ENCODE data around the gene STMP1.

Gene STMP1

DNA sequence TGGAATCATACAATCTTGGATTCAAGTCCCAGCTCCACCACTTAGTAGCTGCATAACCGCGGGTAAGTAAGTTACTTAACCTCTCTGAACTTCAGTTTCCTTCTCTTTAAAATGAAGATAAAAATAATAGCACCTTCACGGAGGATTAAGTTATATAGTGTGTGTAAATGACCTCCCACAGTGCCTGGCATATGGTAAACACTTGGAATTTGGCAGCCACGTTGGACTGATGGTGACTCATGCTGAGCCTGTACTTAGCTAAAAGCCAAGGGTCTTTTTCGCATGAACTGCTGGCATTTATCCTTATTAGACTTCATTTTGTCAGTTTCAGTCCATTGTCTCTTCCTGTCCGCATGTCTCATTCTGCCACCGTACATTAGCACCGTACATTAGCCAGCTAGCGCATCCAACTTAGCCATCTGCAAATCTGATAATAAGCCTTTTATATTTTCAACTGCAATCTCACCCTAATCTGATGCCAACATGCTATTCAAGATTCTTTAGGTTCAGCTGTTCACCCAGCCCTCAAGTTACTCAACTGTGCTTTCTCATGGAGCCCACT lies 54.4 kb downstream of the STMP1 start:
- Histone ChIP-seq H3K27me3 (no peaks in the 10 kb centered on the region), H3K9me3 (no peaks in the 10 kb centered on the region), H3K4me3 (no peak overlapping the region), H3K27ac (no peak overlapping the region), H3K4me1 (peaks cover 0 to 32% (median 14%) of the 10 kb centered on the region in 4 donors), H3K36me3 (no peaks in the 10 kb centered on the region)
- no peak for DNase-seq
- intact Hi-C loops (cut with DNase I; ENCODE audit: low total_unique reads): loop anchor here (10.0 kb wide), 1 partner anchor 78 kb away; no protein-coding TSS in a partner anchor
- TF ChIP-seq CTCF (IDR thresholded peaks at IDR 0.05): no peak

GRCh38 chr7:135717693-135718092 lies 55.4 kb downstream of the STMP1 start:
- Histone ChIP-seq H3K4me3 (no peak overlapping the region), H3K36me3 (no peaks in the 10 kb centered on the region), H3K4me1 (peaks cover 0 to 31% (median 14%) of the 10 kb centered on the region in 4 donors), H3K27ac (no peak overlapping the region), H3K27me3 (no peaks in the 10 kb centered on the region), H3K9me3 (no peaks in the 10 kb centered on the region)
- no peak for TF ChIP-seq CTCF (IDR thresholded peaks at IDR 0.05)
- no peak for DNase-seq
- intact Hi-C loops (cut with DNase I; ENCODE audit: low total_unique reads): loop anchor here (10.0 kb wide), 1 partner anchor 77 kb away; no protein-coding TSS in a partner anchor

DNA sequence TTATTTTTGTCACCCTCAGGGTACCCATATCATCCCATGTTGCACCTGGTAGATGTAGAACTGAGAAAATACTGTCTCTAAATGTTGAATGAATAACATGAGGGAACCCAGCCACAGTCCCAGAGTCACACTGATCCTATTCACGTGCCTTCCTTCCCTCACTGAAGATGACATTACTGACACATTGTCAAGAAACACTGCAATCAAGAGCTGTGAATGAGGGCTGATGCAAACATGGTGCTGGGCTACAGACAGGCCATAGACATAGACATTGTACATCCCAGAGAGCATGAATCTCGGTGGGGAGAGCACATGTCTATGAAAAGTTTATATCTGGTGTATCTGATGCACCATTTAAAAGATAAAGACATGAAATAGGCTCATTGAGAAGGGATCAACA lies 55.9 kb downstream of the STMP1 start:
- Histone ChIP-seq H3K9me3 (no peaks in the 10 kb centered on the region), H3K4me3 (no peak overlapping the region), H3K27ac (no peak overlapping the region), H3K4me1 (peaks cover 0 to 28% (median 14%) of the 10 kb centered on the region in 4 donors), H3K36me3 (no peaks in the 10 kb centered on the region), H3K27me3 (no peaks in the 10 kb centered on the region)
- intact Hi-C loops (cut with DNase I; ENCODE audit: low total_unique reads): loop anchor here (10.0 kb wide), 1 partner anchor 77 kb away; no protein-coding TSS in a partner anchor
- no peak for TF ChIP-seq CTCF (IDR thresholded peaks at IDR 0.05)
- no peak for DNase-seq

- DNase-seq: no peak
- no peaks in the 10 kb centered on the region for H3K27me3 ChIP-seq
- peaks cover 0 to 24% (median 13%) of the 10 kb centered on the region in 4 donors for H3K4me1 ChIP-seq
- H3K9me3 ChIP-seq: no peaks in the 10 kb centered on the region
- H3K36me3 ChIP-seq: no peaks in the 10 kb centered on the region
- H3K4me3 ChIP-seq: no peak overlapping the region
- TF ChIP-seq CTCF (IDR thresholded peaks at IDR 0.05): no peak
- intact Hi-C loops (cut with DNase I; ENCODE audit: low total_unique reads): loop anchor here (10.0 kb wide), 1 partner anchor 76 kb away; no protein-coding TSS in a partner anchor
- no peak overlapping the region for H3K27ac ChIP-seq
Measured at GRCh38 chr7:135718794-135719437, 56.6 kb downstream of the STMP1 start.

- H3K27me3 ChIP-seq: no peaks in the 10 kb centered on the region
- H3K4me3 ChIP-seq: no peak overlapping the region
- no peak for TF ChIP-seq CTCF (IDR thresholded peaks at IDR 0.05)
- no peaks in the 10 kb centered on the region for H3K9me3 ChIP-seq
- no peak overlapping the region for H3K27ac ChIP-seq
- DNase-seq: no peak
- H3K4me1 ChIP-seq: peaks cover 0 to 17% (median 7%) of the 10 kb centered on the region in 4 donors
- intact Hi-C loops (cut with DNase I; ENCODE audit: low total_unique reads): loop anchor here (10.0 kb wide), 1 partner anchor 75 kb away; no protein-coding TSS in a partner anchor
- H3K36me3 ChIP-seq: no peaks in the 10 kb centered on the region
Measured at GRCh38 chr7:135719688-135720087, 57.4 kb downstream of the STMP1 start.

Measured in tibial artery (tissue), 4 donors.